Lung (tissue), 12 donors: ENCODE measurements around the gene PNMA8C. TPM values are rescaled to one million over a fixed set of nuclear protein-coding genes. Genes with fewer than 3 reads are reported as not detected.

Experiments used
- ATAC-seq: fragments of 200-7000 bp; cut with Tn5 transposase; one replicate; pipeline ENCODE4 v1.9.1; 2020; ENCODE audit warnings: moderate number of reproducible peaks; ENCODE audit not compliant: insufficient read depth, low FRiP score
- DNase-seq, 3 donors: peaks; one replicate each; pipeline ENCODE4 v3.0.0-alpha.2; 2013 to 2017
- H3K27ac ChIP-seq, 2 donors: one replicate each; pipeline ENCODE4 v1.5.1; 2013; ENCODE audit warnings: mild to moderate bottlenecking in 2 of 2, moderate library complexity in 2 of 2, control low read depth in 1 of 2, inconsistent platforms in 1 of 2, low read depth in 1 of 2, low read length in 1 of 2
- H3K27me3 ChIP-seq, 3 donors: one replicate each; pipeline ENCODE4 v1.5.1; 2013; ENCODE audit warnings: low read length in 2 of 3; ENCODE audit not compliant: control insufficient read depth in 3 of 3, insufficient read depth in 3 of 3
- H3K36me3 ChIP-seq, 4 donors: one replicate each; pipeline ENCODE4 v1.5.1; 2013; ENCODE audit warnings: low read length in 4 of 4, mild to moderate bottlenecking in 1 of 4, moderate library complexity in 1 of 4; ENCODE audit not compliant: control insufficient read depth in 4 of 4, insufficient read depth in 4 of 4
- H3K4me1 ChIP-seq, 5 donors: one replicate each; pipeline ENCODE4 v1.5.1; 2013; ENCODE audit warnings: low read length in 5 of 5, mild to moderate bottlenecking in 2 of 5, moderate library complexity in 1 of 5; ENCODE audit not compliant: control insufficient read depth in 5 of 5, insufficient read depth in 5 of 5
- H3K4me3 ChIP-seq: one replicate; pipeline ENCODE4 v1.5.1; 2013; ENCODE audit warnings: mild to moderate bottlenecking, control low read depth, moderate library complexity
- H3K9ac ChIP-seq, 2 donors: one replicate each; pipeline ENCODE4 v1.5.1; 2013; ENCODE audit warnings: low read length in 2 of 2, control low read depth in 1 of 2; ENCODE audit not compliant: insufficient read depth in 1 of 2
- H3K9me3 ChIP-seq, 4 donors: one replicate each; pipeline ENCODE4 v1.5.1; 2013; ENCODE audit warnings: low read length in 3 of 4, mild to moderate bottlenecking in 1 of 4, moderate library complexity in 1 of 4; ENCODE audit not compliant: control insufficient read depth in 4 of 4, insufficient read depth in 3 of 4
- WGBS, 2 donors: extraction: QIAGEN DNeasy Blood & Tissue Kit; methylation state at CpG; one replicate each; pipeline ENCODE4 v1.1.7; 2013; 5-methylcytosine and 5-hydroxymethylcytosine counted together
- polyA plus RNA-seq, 2 donors: library from polyadenylated mRNA; stranded (reverse); fragments of 200-250 nt; gene quantifications; one replicate each; pipeline ENCODE4 v1.2.1, GENCODE V29; 2013
- total RNA-seq, 2 donors: library from RNA; depleted of rRNA in 1 of 2; stranded (reverse); fragments of >200 nt in 1 of 2; gene quantifications; one replicate each; pipeline ENCODE4 v1.2.1, GENCODE V29; 2014 to 2021
- TF ChIP-seq, protein P1 (sequence below): IDR thresholded peaks from 2 replicates; pipeline ENCODE4 v1.5.1; 2012; ENCODE audit warnings: mild to moderate bottlenecking; ENCODE audit errors: control extremely low read depth, extremely low read depth
- donor health status: control.
- donor health status: control.
- donor health status: Bipolar disorder and iron deficiency.
- donor health status: healthy.
- donor health status: DM: yes; HTN: yes; CAD: no.

The PNMA8C gene
- total and polyA plus RNA-seq, 4 donors = 0.04 to 1.2 (median 0.47) TPM

DNA sequence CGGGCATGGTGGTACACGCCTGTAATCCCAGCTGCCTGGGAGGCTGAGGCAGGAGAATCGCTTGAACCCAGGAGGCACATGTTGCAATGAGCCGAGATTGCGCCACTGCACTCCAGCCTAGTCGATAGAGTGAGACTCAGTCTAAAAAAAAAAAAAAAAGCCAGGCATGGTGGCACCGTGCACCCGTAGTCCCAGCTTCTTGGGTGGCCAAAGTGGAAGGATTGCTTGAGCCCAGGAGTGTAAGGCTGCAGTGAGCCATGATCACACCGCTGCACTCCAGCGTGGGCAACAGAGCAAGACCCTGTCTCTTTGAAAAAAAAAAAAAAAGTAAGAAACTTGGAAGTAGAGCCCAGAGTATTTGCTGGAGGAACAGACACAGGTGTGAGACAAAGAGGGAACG is 43.1 kb downstream of the PNMA8C start:
- TF ChIP-seq, protein P1, sequence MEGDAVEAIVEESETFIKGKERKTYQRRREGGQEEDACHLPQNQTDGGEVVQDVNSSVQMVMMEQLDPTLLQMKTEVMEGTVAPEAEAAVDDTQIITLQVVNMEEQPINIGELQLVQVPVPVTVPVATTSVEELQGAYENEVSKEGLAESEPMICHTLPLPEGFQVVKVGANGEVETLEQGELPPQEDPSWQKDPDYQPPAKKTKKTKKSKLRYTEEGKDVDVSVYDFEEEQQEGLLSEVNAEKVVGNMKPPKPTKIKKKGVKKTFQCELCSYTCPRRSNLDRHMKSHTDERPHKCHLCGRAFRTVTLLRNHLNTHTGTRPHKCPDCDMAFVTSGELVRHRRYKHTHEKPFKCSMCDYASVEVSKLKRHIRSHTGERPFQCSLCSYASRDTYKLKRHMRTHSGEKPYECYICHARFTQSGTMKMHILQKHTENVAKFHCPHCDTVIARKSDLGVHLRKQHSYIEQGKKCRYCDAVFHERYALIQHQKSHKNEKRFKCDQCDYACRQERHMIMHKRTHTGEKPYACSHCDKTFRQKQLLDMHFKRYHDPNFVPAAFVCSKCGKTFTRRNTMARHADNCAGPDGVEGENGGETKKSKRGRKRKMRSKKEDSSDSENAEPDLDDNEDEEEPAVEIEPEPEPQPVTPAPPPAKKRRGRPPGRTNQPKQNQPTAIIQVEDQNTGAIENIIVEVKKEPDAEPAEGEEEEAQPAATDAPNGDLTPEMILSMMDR = no peak
- no peaks in the 10 kb centered on the region for H3K9me3 ChIP-seq
- H3K4me3 ChIP-seq = no peak overlapping the region
- no peak overlapping the region for H3K9ac ChIP-seq
- WGBS, 2 donors = 78 to 84% methylated on average over 11 of the region's 11 CpGs
- DNase-seq = no peak
- H3K36me3 ChIP-seq = peaks cover 8 to 69% (median 61%) of the 10 kb centered on the region in 4 donors
- H3K4me1 ChIP-seq = no peaks in the 10 kb centered on the region
- no peak for ATAC-seq
- H3K27ac ChIP-seq = no peak overlapping the region
- no peaks in the 10 kb centered on the region for H3K27me3 ChIP-seq

DNA sequence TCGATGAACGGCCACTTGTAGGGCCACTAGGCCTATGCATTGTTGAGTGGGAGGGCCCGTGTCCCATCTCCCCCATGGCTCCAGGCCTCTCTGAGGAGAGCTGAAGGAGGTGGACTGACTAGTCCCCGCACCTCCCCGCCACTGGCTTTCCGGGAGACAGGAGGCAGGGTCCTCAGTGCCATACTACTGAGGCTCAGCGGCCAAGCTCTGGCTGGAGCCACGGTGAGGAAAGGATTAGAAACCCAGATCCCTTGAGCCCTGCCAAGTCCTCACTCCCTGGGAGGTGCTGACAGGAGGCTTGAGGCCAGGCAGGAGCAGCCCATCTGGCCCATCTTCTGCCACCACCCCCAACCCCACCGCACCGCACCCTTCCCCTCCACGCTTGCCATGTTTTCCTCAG is 44.3 kb downstream of the PNMA8C start:
- H3K9me3 ChIP-seq = no peaks in the 10 kb centered on the region
- H3K36me3 ChIP-seq = peaks cover 4 to 64% (median 55%) of the 10 kb centered on the region in 4 donors
- WGBS, 2 donors = 94 to 98% methylated on average over 11 of the region's 11 CpGs
- no peak overlapping the region for H3K4me3 ChIP-seq
- TF ChIP-seq, protein P1 = no peak
- ATAC-seq (no peak), DNase-seq (no peak)
- H3K27me3 ChIP-seq = no peaks in the 10 kb centered on the region
- H3K4me1 ChIP-seq = peaks cover 0 to 3% (median 0%) of the 10 kb centered on the region in 5 donors
- H3K27ac ChIP-seq = no peak overlapping the region
- no peak overlapping the region for H3K9ac ChIP-seq

DNA sequence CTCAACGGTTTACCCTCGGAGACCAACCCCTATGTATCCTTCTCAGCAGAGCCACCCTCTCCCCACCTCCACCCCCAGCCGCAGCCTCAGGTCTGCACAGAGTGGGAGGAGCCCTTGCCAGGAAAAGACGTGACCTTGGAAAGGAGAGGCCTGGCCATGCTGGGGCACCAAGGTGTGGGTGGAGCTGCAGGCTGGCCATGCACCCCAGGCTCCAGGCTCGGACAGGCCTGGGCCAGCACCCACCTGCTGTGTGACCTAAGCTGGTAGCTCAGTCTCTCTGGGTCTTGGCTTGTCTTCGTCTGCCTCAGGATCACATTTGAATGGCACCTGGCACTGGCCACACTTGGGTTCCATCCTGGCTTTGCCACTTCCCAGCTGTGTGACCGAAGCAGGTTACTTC is 44.9 kb downstream of the PNMA8C start:
- TF ChIP-seq, protein P1 = no peak
- no peak for ATAC-seq
- Histone ChIP-seq H3K9me3 (no peaks in the 10 kb centered on the region), H3K36me3 (peaks cover 3 to 59% (median 54%) of the 10 kb centered on the region in 4 donors), H3K4me1 (peaks cover 0 to 3% (median under 1%) of the 10 kb centered on the region in 5 donors), H3K9ac (no peak overlapping the region), H3K27me3 (no peaks in the 10 kb centered on the region), H3K4me3 (no peak overlapping the region), H3K27ac (no peak overlapping the region)
- DNase-seq = no peak
- 86 to 95% methylated on average over 7 of the region's 7 CpGs for WGBS, 2 donors
